Body of pancreas (tissue), 4 donors: ENCODE measurements around the gene AMDHD1. TPM values are rescaled to one million over a fixed set of nuclear protein-coding genes. Genes with fewer than 3 reads are reported as not detected.

Experiments
- ATAC-seq: fragments of 150-250 bp; one replicate; pipeline ENCODE4 v1.9.1; 2016
- DNase-seq, 4 donors: peaks; one replicate each; pipeline ENCODE4 v3.0.0-alpha.2; 2019
- H3K27ac ChIP-seq, 4 donors: fragments of 200-600 bp; sonication (generic); 1 replicate in 3 of 4; 2 replicates in 1 of 4; pipeline versions ENCODE4 v1.5.1 to v1.6.1; 2016 to 2019; ENCODE audit warnings: mild to moderate bottlenecking in 1 of 4, mixed read lengths in 1 of 4, moderate library complexity in 1 of 4
- H3K27me3 ChIP-seq, 2 donors: fragments of 200-600 bp; sonication (generic); one replicate each; pipeline ENCODE4 v1.6.0; 2016; ENCODE audit warnings: mild to moderate bottlenecking in 1 of 2
- H3K36me3 ChIP-seq, 2 donors: fragments of 200-600 bp; sonication (generic); replicated peaks in 1 of 2; 2 replicates each; pipeline ENCODE4 v1.5.1; 2016; ENCODE audit warnings: low read depth in 2 of 2; ENCODE audit not compliant: insufficient read depth in 1 of 2
- H3K4me1 ChIP-seq: fragments of 200-600 bp; sonication (generic); one replicate; pipeline ENCODE4 v1.6.0; 2016
- H3K4me3 ChIP-seq, 2 donors: fragments of 200-600 bp; sonication (generic); 1 replicate in 1 of 2; 2 replicates in 1 of 2; pipeline ENCODE4 v1.5.1; 2016 to 2019
- H3K9me3 ChIP-seq, 3 donors: fragments of 200-600 bp; sonication (generic); 1 replicate in 2 of 3; 2 replicates in 1 of 3; pipeline ENCODE4 v1.5.1; 2016
- POLR2A ChIP-seq, 3 donors: fragments of 450-650 bp; IDR thresholded peaks; one replicate each; pipeline ENCODE4 v1.6.1; 2016; ENCODE audit warnings: antibody characterized with exemption in 3 of 3, mild to moderate bottlenecking in 2 of 3
- WGBS, 2 donors: methylation state at CpG; one replicate each; pipeline ENCODE4 v1.1.5; 2017; 5-methylcytosine and 5-hydroxymethylcytosine counted together
- intact Hi-C: fragments of 100-400 bp; cut with DNase I; formaldehyde crosslinking; loops from one replicate; pipeline ENCODE4 v1.15.1; 2023
- total RNA-seq, 2 donors: library from RNA; depleted of rRNA; stranded (reverse); fragments of >200 nt; gene quantifications; one replicate each; pipeline ENCODE4 v1.1.0, GENCODE V29; 2016
- TF ChIP-seq, protein P1 (sequence below), 7 experiments: fragments of 450-650 bp in 4 of 7; fragments of 200-600 bp in 3 of 7; sonication (generic) in 3 of 7; IDR thresholded peaks; one replicate each; pipeline ENCODE4 v1.5.1; 2016 to 2019; ENCODE audit warnings: antibody characterized with exemption in 7 of 7

The AMDHD1 gene
- total RNA-seq, 2 donors from 2014 or later = 4.4 to 4.6 TPM

DNA sequence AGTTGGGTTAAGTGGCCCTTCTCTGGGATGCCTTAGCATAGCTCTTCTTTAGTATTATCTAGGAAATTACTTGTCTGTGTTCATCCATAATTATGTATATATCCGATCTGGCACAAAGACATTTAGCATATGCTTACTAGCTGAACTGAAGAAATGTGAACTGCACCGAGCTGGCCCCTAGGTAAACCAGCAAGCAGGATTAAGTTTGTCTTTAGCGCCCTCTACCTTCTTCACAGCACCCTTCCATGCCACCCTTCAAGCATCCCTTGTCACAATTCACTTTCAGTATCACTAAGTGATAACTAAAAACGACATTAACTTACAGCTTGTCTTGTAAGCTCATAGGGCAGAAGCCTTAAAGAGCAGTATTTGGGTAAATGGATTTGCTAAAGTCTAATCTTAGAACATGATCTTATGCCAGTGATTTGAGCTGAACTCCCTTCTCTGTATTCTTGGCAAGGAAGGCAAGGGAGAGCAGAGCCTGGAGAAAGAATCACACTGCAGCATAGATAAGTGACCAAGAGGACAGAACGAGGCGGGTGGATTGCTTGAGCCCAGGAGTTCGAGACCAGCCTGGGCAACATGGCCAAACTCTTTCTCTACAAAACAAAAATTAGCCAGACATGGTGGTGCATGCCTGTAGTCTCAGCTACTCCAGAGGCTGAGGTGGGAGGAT is 55.6 kb downstream of the AMDHD1 start:
- TF ChIP-seq POLR2A (IDR thresholded peaks at IDR 0.05) = no peak
- TF ChIP-seq, protein P1, sequence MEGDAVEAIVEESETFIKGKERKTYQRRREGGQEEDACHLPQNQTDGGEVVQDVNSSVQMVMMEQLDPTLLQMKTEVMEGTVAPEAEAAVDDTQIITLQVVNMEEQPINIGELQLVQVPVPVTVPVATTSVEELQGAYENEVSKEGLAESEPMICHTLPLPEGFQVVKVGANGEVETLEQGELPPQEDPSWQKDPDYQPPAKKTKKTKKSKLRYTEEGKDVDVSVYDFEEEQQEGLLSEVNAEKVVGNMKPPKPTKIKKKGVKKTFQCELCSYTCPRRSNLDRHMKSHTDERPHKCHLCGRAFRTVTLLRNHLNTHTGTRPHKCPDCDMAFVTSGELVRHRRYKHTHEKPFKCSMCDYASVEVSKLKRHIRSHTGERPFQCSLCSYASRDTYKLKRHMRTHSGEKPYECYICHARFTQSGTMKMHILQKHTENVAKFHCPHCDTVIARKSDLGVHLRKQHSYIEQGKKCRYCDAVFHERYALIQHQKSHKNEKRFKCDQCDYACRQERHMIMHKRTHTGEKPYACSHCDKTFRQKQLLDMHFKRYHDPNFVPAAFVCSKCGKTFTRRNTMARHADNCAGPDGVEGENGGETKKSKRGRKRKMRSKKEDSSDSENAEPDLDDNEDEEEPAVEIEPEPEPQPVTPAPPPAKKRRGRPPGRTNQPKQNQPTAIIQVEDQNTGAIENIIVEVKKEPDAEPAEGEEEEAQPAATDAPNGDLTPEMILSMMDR (IDR thresholded peaks at IDR 0.05) = peak; percentile 55 to 82 (median 75)
- DNase-seq = peak; percentile 41 to 74 (median 62)
- no peaks in the 10 kb centered on the region for H3K27me3 ChIP-seq
- ATAC-seq = peak; percentile 74
- H3K27ac ChIP-seq = no peak overlapping the region
- WGBS, 2 donors = 12 to 17% methylated on average over 7 of the region's 7 CpGs
- no peaks in the 10 kb centered on the region for H3K9me3 ChIP-seq
- peaks cover 6% of the 10 kb centered on the region for H3K4me1 ChIP-seq
- H3K4me3 ChIP-seq = no peak overlapping the region
- intact Hi-C loops = loop anchor here (10.0 kb wide), 1 partner anchor 84 kb away; no protein-coding TSS in a partner anchor
- peaks cover 0 to 8% of the 10 kb centered on the region in 2 donors for H3K36me3 ChIP-seq

DNA sequence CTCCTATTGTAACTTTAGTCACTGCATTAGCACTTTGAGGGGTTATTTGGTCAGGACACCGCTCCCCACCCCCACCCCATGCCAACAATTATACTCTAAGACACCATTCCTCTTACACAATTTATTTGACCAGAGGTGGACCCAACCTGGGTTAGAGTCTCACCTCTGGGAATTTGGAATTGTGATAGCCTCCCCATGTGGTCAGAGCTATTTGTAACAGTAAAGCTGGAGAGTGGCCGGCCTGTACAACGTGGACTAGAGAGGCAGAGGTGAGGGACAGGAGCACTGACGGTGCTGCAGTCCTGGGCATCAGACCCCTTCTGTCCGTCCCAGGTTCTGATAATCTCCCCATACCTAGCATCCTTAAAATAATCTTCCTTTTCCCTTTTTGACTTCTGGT is 56.4 kb downstream of the AMDHD1 start:
- Histone ChIP-seq H3K4me1 (peaks cover 6% of the 10 kb centered on the region), H3K4me3 (no peak overlapping the region), H3K27me3 (no peaks in the 10 kb centered on the region), H3K9me3 (no peaks in the 10 kb centered on the region), H3K36me3 (peaks cover 0 to 12% of the 10 kb centered on the region in 2 donors), H3K27ac (no peak overlapping the region)
- intact Hi-C loops = loop anchor here (10.0 kb wide), 1 partner anchor 85 kb away; no protein-coding TSS in a partner anchor
- ATAC-seq (no peak), DNase-seq (no peak)
- no peak for TF ChIP-seq POLR2A (IDR thresholded peaks at IDR 0.05)
- WGBS, 2 donors = 66 to 73% methylated on average over 5 of the region's 5 CpGs

DNA sequence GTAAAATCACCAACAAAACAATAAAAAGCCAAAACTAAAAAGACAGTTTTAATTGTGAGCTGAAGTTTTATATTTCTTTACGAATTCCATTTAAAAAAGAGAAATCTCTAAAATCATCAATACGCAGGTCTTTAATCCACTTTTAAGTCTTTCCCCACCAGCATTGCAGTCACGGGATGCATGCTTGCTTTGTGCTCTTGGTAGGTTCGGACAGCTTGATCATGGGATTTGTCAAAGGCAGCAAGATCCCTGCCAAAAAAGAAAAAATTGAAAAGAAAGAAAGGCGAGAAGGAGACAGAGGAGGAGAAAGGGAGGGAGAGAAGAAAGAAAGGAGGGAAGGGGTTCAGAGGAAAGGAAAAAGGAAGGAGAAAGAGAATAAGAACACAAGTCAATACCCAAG is 57.7 kb downstream of the AMDHD1 start:
- DNase-seq = no peak
- 86 to 90% methylated on average over 5 of the region's 5 CpGs for WGBS, 2 donors
- ATAC-seq = no peak
- Histone ChIP-seq H3K9me3 (no peaks in the 10 kb centered on the region), H3K4me1 (peaks cover 3% of the 10 kb centered on the region), H3K4me3 (no peak overlapping the region), H3K27me3 (no peaks in the 10 kb centered on the region), H3K27ac (no peak overlapping the region), H3K36me3 (peaks cover 0 to 23% of the 10 kb centered on the region in 2 donors)
- TF ChIP-seq, protein P1 (IDR thresholded peaks at IDR 0.05) = no peak
- no peak for TF ChIP-seq POLR2A (IDR thresholded peaks at IDR 0.05)
- intact Hi-C loops = no loop called here

DNA sequence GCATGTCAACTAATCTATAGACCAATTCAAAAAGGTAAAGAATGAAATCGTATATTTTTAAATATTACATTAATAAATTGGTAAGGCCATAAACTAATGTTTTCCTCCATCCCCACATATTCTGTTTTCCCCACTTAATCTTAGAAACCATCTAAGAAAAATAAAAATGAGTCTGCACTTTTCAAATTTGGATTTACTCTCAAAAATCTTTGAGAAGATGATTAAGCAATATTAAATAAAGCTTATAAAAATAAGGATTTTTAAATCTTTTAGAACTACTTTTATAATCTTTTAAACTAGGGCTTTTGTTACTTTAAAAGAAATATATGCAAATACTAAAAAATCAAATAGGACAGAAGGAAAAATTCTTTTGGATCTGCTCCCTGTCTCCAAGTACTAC is 63.6 kb downstream of the AMDHD1 start:
- Histone ChIP-seq H3K9me3 (no peaks in the 10 kb centered on the region), H3K36me3 (peaks cover 10 to 46% of the 10 kb centered on the region in 2 donors), H3K4me3 (no peak overlapping the region), H3K4me1 (no peaks in the 10 kb centered on the region), H3K27ac (no peak overlapping the region), H3K27me3 (no peaks in the 10 kb centered on the region)
- no peak for TF ChIP-seq POLR2A (IDR thresholded peaks at IDR 0.05)
- TF ChIP-seq, protein P1 (IDR thresholded peaks at IDR 0.05) = no peak
- intact Hi-C loops = no loop called here
- ATAC-seq (no peak), DNase-seq (no peak)
- 76 to 78% methylated on average over 1 of the region's 1 CpG for WGBS, 2 donors

DNA sequence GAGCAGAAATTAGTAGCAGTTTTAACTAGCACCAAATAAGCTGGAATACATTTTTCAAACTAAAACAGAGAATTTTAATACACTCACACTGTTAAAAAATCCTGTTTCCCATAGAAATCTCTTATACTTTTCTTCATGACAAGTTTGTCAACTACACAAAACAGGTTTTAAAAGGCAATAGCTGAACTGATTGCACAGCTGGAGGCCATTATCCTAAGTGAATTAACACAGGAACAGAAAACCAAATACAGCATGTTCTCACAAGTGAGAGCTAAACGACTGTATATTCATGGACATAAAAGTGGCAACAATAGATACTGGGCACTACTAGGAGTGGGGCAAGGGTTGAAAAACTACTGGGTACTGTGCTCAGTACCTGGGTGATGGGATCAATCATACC is 64.6 kb downstream of the AMDHD1 start:
- intact Hi-C loops = no loop called here
- WGBS, 2 donors = 35 to 38% methylated on average over 1 of the region's 1 CpG
- no peak overlapping the region for H3K27ac ChIP-seq
- ATAC-seq (no peak), DNase-seq (no peak)
- no peak overlapping the region for H3K4me3 ChIP-seq
- no peak for TF ChIP-seq POLR2A (IDR thresholded peaks at IDR 0.05)
- TF ChIP-seq, protein P1 (IDR thresholded peaks at IDR 0.05) = no peak
- no peaks in the 10 kb centered on the region for H3K4me1 ChIP-seq
- no peaks in the 10 kb centered on the region for H3K9me3 ChIP-seq
- H3K27me3 ChIP-seq = no peaks in the 10 kb centered on the region
- H3K36me3 ChIP-seq = peaks cover 15 to 54% of the 10 kb centered on the region in 2 donors
